ENCODE data around the gene PLAGL1.
"Not testable (repeated sequence)": the region's sequence is repeated elsewhere in the genome, so short reads cannot be mapped to it uniquely, and the experiment has no call there.

PLAGL1 gene

GRCh38 chr6:144008120-144008811, at the start of gene PLAGL1:
PLAGL1 (minus strand) TSS chr6:144008259; CDS start chr6:143948136, 60,123 bp downstream.
- peak; percentile 80 for DNase-seq (ENCODE audit: low spot score)

- DNase-seq (ENCODE audit: low spot score): no peak
Observed at GRCh38 chr6:144055121-144055931, 47.3 kb upstream of the PLAGL1 start.

- no peak for DNase-seq (ENCODE audit: low spot score)
Observed at GRCh38 chr6:144053601-144054000, 45.5 kb upstream of the PLAGL1 start.

- DNase-seq (ENCODE audit: low spot score): no peak
Observed at GRCh38 chr6:144052488-144052887, 44.4 kb upstream of the PLAGL1 start.

GRCh38 chr6:144049386-144049785, 41.3 kb upstream of the PLAGL1 start:
- DNase-seq (ENCODE audit: low spot score): no peak

- no peak for DNase-seq (ENCODE audit: low spot score)
Observed at GRCh38 chr6:144047688-144048087, 39.6 kb upstream of the PLAGL1 start.

- DNase-seq (ENCODE audit: low spot score): not testable (repeated sequence)
Observed at GRCh38 chr6:144046672-144047071, 38.6 kb upstream of the PLAGL1 start.

- not testable (repeated sequence) for DNase-seq (ENCODE audit: low spot score)
Observed at GRCh38 chr6:144044989-144045388, 36.9 kb upstream of the PLAGL1 start.

GRCh38 chr6:144036835-144037195, 28.8 kb upstream of the PLAGL1 start:
- no peak for DNase-seq (ENCODE audit: low spot score)

- DNase-seq (ENCODE audit: low spot score): peak; percentile 37
Observed at GRCh38 chr6:144036064-144036834, 28.2 kb upstream of the PLAGL1 start.

GRCh38 chr6:144035416-144035815, 27.4 kb upstream of the PLAGL1 start:
- DNase-seq (ENCODE audit: low spot score): no peak

- DNase-seq (ENCODE audit: low spot score): peak; percentile 85
Observed at GRCh38 chr6:144033816-144034735, 26.0 kb upstream of the PLAGL1 start.

- no peak for DNase-seq (ENCODE audit: low spot score)
Observed at GRCh38 chr6:144029452-144029851, 21.4 kb upstream of the PLAGL1 start.

- DNase-seq (ENCODE audit: low spot score): no peak
Observed at GRCh38 chr6:144027932-144028587, 20.0 kb upstream of the PLAGL1 start.

- no peak for DNase-seq (ENCODE audit: low spot score)
Observed at GRCh38 chr6:144023216-144023615, 15.2 kb upstream of the PLAGL1 start.

GRCh38 chr6:144019929-144020328, 11.9 kb upstream of the PLAGL1 start:
- no peak for DNase-seq (ENCODE audit: low spot score)

GRCh38 chr6:144017166-144018094, 9.4 kb upstream of the PLAGL1 start:
- no peak for DNase-seq (ENCODE audit: low spot score)

GRCh38 chr6:144013486-144013909, 5.4 kb upstream of the PLAGL1 start:
- DNase-seq (ENCODE audit: low spot score): peak; percentile 77

GRCh38 chr6:144012534-144012933, 4.5 kb upstream of the PLAGL1 start:
- peak; percentile 20 for DNase-seq (ENCODE audit: low spot score)

GRCh38 chr6:144009628-144010027, 1.6 kb upstream of the PLAGL1 start:
- not testable (repeated sequence) for DNase-seq (ENCODE audit: low spot score)
